IMR-90 (cell line): Measurements from ENCODE around the gene ANO2.

Experiments used
- BHLHE40 ChIP-seq: fragments of 150-350 bp; IDR thresholded peaks from 2 replicates; pipeline ENCODE4 v1.6.1; 2016; ENCODE audit warnings: mild to moderate bottlenecking, low read depth, low read length
- CEBPB ChIP-seq: IDR thresholded peaks from 2 replicates; pipeline ENCODE4 v1.6.1; 2012; ENCODE audit warnings: low read depth, low read length, improper control_type of control experiment
- CHD1 ChIP-seq: IDR thresholded peaks from 2 replicates; pipeline ENCODE4 v1.6.1; 2012; ENCODE audit warnings: low read depth, low read length, improper control_type of control experiment
- ELK1 ChIP-seq: fragments of 150-350 bp; IDR thresholded peaks from 2 replicates; pipeline ENCODE4 v1.6.1; 2016; ENCODE audit warnings: low read depth, mild to moderate bottlenecking, low read length, moderate library complexity, borderline replicate concordance
- FOS ChIP-seq: fragments of 150-350 bp; IDR thresholded peaks from 2 replicates; pipeline ENCODE4 v1.6.1; 2016; ENCODE audit warnings: low read depth, low read length
- MAFK ChIP-seq: IDR thresholded peaks from 2 replicates; pipeline ENCODE4 v1.6.1; 2012; ENCODE audit warnings: low read depth, low read length, improper control_type of control experiment
- POLR2A ChIP-seq: IDR thresholded peaks from 2 replicates; pipeline ENCODE4 v1.6.1; 2012; ENCODE audit warnings: mild to moderate bottlenecking, low read depth, low read length
- RAD21 ChIP-seq: IDR thresholded peaks from 2 replicates; pipeline ENCODE4 v1.6.1; 2012; ENCODE audit warnings: low read length, improper control_type of control experiment
- RFX5 ChIP-seq: IDR thresholded peaks from 2 replicates; pipeline ENCODE4 v1.8.0; 2012; ENCODE audit warnings: low read depth, mild to moderate bottlenecking, low read length, moderate library complexity
- SMC3 ChIP-seq: fragments of 150-350 bp; IDR thresholded peaks from 2 replicates; pipeline ENCODE4 v1.6.1; 2016; ENCODE audit warnings: low read depth, mild to moderate bottlenecking, antibody characterized with exemption, low read length, moderate library complexity
- USF2 ChIP-seq: fragments of 150-350 bp; IDR thresholded peaks from 2 replicates; pipeline ENCODE4 v1.6.1; 2017; ENCODE audit warnings: mild to moderate bottlenecking, antibody characterized with exemption, low read length, low read depth
- TF ChIP-seq, protein P1 (sequence below): conservative IDR thresholded peaks from 2 replicates; pipeline ENCODE4 v1.5.1; 2012; ENCODE audit warnings: mild to moderate bottlenecking, low read depth, low read length, improper control_type of control experiment

DNA sequence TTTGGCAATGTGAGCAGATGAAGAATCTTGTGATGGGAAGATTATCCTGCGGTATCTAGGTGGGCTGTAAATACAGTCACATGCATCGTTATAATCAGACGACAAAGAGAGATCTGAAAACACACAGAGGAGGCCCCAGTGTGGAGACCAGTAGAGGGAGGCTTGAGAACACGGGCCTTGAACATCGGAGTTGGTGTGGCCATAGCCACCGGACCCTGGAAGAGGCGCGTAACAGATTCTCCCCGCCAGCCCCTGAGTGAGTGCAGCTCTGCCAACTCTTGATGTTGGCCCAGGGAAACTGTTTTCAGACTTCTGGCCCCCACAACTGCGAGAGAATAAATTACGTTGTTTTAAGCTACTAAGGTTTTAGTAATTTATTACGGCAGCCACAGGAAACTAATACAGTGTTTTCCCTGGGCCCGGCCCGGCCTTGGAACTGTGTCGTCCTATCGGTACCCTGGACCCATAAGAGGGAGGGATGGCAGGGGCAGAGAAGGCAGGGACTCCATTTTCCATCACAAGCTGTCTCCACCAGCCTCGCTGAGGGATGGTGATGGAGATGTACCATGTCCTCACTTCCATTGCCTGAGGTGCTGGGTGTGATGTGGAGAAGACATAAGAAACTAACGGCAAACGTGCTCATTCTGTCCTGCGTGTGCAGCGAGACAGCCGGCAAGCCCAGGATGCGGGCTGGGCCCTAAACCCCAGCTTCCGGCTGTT lies 421.5 kb downstream of the ANO2 start:
- TF ChIP-seq, protein P1, sequence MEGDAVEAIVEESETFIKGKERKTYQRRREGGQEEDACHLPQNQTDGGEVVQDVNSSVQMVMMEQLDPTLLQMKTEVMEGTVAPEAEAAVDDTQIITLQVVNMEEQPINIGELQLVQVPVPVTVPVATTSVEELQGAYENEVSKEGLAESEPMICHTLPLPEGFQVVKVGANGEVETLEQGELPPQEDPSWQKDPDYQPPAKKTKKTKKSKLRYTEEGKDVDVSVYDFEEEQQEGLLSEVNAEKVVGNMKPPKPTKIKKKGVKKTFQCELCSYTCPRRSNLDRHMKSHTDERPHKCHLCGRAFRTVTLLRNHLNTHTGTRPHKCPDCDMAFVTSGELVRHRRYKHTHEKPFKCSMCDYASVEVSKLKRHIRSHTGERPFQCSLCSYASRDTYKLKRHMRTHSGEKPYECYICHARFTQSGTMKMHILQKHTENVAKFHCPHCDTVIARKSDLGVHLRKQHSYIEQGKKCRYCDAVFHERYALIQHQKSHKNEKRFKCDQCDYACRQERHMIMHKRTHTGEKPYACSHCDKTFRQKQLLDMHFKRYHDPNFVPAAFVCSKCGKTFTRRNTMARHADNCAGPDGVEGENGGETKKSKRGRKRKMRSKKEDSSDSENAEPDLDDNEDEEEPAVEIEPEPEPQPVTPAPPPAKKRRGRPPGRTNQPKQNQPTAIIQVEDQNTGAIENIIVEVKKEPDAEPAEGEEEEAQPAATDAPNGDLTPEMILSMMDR, result no peak
- TF ChIP-seq USF2, result no peak
- TF ChIP-seq MAFK, result no peak
- TF ChIP-seq SMC3, result no peak
- no peak for TF ChIP-seq POLR2A
- TF ChIP-seq RAD21, result no peak
- no peak for TF ChIP-seq CHD1
- no peak for TF ChIP-seq BHLHE40
- TF ChIP-seq CEBPB, result no peak
- TF ChIP-seq RFX5, result no peak
- TF ChIP-seq FOS, result no peak
- TF ChIP-seq ELK1, result no peak
